CD4-positive, alpha-beta T cell (primary cell): ENCODE results near the gene PAK3. TPM values are rescaled to one million over a fixed set of nuclear protein-coding genes. Genes with fewer than 3 reads are reported as not detected.

Source experiments
- ATAC-seq: fragments of 200-7000 bp; cut with Tn5 transposase; one replicate; pipeline ENCODE4 v1.10.0; 2022; ENCODE audit warnings: mild to moderate bottlenecking; ENCODE audit not compliant: poor library complexity
- CTCF ChIA-PET: fragments of 350-600 bp; sonication (Branson Sonifier 250); formaldehyde crosslinking; loops from one replicate; lab custom pipeline; 2021; ENCODE audit warnings: antibody characterized with exemption, inconsistent platforms; lab: Charles Lee
- POLR2A ChIA-PET: fragments of 350-600 bp; sonication (Branson Sonifier 250); formaldehyde crosslinking; loops from one replicate; lab custom pipeline; 2021; ENCODE audit warnings: antibody characterized with exemption, inconsistent platforms; lab: Charles Lee
- DNase-seq, 14 experiments: peaks; one replicate each; pipeline ENCODE4 v3.0.0-alpha.2; 2013 to 2020; ENCODE audit warnings: mixed read lengths in 2 of 14
- H3K27ac ChIP-seq, 2 donors: one replicate each; pipeline versions ENCODE4 v1.5.1 to v1.7.0; 2013; ENCODE audit warnings: low read length in 2 of 2, low read depth in 1 of 2, mild to moderate bottlenecking in 1 of 2
- H3K27me3 ChIP-seq, 2 experiments: 1 replicate in 1 of 2; 2 replicates in 1 of 2; pipeline versions ENCODE4 v1.6.1 to v1.7.0; 2013; ENCODE audit warnings: low read length in 2 of 2, control low read depth in 1 of 2, mild to moderate bottlenecking in 1 of 2, moderate library complexity in 1 of 2; ENCODE audit not compliant: insufficient read depth in 2 of 2, control insufficient read depth in 1 of 2
- H3K36me3 ChIP-seq: one replicate; pipeline ENCODE4 v1.6.1; 2013; ENCODE audit warnings: low read length, control low read depth; ENCODE audit not compliant: insufficient read depth
- H3K4me1 ChIP-seq: one replicate; pipeline ENCODE4 v1.6.1; 2013; ENCODE audit warnings: low read length, control low read depth; ENCODE audit not compliant: insufficient read depth
- H3K4me3 ChIP-seq: one replicate; pipeline ENCODE4 v1.5.1; 2013; ENCODE audit warnings: mild to moderate bottlenecking, low read length, moderate library complexity
- H3K9me3 ChIP-seq, 2 experiments: 1 replicate in 1 of 2; 2 replicates in 1 of 2; pipeline versions ENCODE4 v1.6.1 to v1.7.0; 2013; ENCODE audit warnings: low read length in 2 of 2, mild to moderate bottlenecking in 2 of 2, control low read depth in 1 of 2, moderate library complexity in 1 of 2; ENCODE audit not compliant: control insufficient read depth in 1 of 2, insufficient read depth in 1 of 2
- H3K27ac Mint-ChIP-seq: one replicate; pipeline ENCODE4 v1.8.0; 2020; ENCODE audit warnings: mixed read lengths
- H3K27me3 Mint-ChIP-seq: one replicate; pipeline ENCODE4 v1.8.0; 2021; ENCODE audit warnings: mixed read lengths
- H3K36me3 Mint-ChIP-seq: one replicate; pipeline ENCODE4 v1.8.0; 2021; ENCODE audit warnings: low read depth, mixed read lengths
- H3K4me1 Mint-ChIP-seq: one replicate; pipeline ENCODE4 v1.8.0; 2021; ENCODE audit warnings: low read depth, mixed read lengths
- H3K4me3 Mint-ChIP-seq: one replicate; pipeline ENCODE4 v1.8.0; 2020; ENCODE audit warnings: mild to moderate bottlenecking, mixed read lengths
- H3K9me3 Mint-ChIP-seq: one replicate; pipeline ENCODE4 v1.8.0; 2020; ENCODE audit warnings: mixed read lengths
- intact Hi-C, 2 experiments: fragments of 100-400 bp; cut with DNase I in 1 of 2; cut with micrococcal nuclease in 1 of 2; formaldehyde crosslinking; loops; one replicate each; pipeline versions ENCODE4 v1.15.1 to v1.9.0; 2023 to 2025; cut with DNase I, micrococcal nuclease
- total RNA-seq, 174 experiments: library from RNA in 2 of 174; stranded (reverse) in 2 of 174; gene quantifications; one replicate each; pipeline ENCODE4 v1.2.3 and lab custom pipeline; 2021 to 2026
- TF ChIP-seq, protein P1 (sequence below): fragments of 200-600 bp; IDR thresholded peaks from one replicate; pipeline ENCODE4 v1.8.0; 2022; ENCODE audit warnings: antibody characterized with exemption, mild to moderate bottlenecking

PAK3 gene
- total RNA-seq, 2 experiments from 2014 or later, result 1.5 to 1.9 TPM

DNA sequence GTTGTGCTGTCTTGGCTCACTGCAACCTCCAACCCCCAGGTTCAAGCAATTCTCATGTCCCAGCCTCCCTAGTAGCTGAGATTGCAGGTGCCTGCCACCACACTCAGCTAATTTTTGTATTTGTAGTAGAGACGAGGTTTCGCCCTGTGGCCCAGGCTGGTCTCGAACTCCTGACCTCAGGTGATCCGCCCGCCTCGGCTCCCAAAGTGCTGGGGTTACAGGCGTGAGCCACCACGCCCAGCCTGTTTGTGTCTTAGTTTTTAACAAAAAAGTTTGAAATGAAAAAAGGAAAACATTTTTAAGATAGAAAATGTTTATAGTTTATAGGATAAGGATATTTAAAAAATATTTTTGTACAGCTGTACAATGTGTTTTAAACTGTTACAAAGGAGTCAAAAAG, 111.9 kb downstream of the PAK3 start:
- no peaks in the 10 kb centered on the region for H3K36me3 Mint-ChIP-seq
- no peaks in the 10 kb centered on the region for H3K36me3 ChIP-seq
- H3K4me3 ChIP-seq, result no peak overlapping the region
- no peaks in the 10 kb centered on the region for H3K4me1 Mint-ChIP-seq
- DNase-seq (no peak), ATAC-seq (no peak)
- no peak overlapping the region for H3K27ac ChIP-seq
- intact Hi-C loops, result no loop called here
- CTCF ChIA-PET, result no interaction called here
- H3K9me3 ChIP-seq, result no peaks in the 10 kb centered on the region
- no peak overlapping the region for H3K27ac Mint-ChIP-seq
- POLR2A ChIA-PET, result no interaction called here
- no peaks in the 10 kb centered on the region for H3K4me1 ChIP-seq
- H3K27me3 Mint-ChIP-seq, result no peaks in the 10 kb centered on the region
- no peaks in the 10 kb centered on the region for H3K27me3 ChIP-seq
- H3K4me3 Mint-ChIP-seq, result no peak overlapping the region
- TF ChIP-seq, protein P1, sequence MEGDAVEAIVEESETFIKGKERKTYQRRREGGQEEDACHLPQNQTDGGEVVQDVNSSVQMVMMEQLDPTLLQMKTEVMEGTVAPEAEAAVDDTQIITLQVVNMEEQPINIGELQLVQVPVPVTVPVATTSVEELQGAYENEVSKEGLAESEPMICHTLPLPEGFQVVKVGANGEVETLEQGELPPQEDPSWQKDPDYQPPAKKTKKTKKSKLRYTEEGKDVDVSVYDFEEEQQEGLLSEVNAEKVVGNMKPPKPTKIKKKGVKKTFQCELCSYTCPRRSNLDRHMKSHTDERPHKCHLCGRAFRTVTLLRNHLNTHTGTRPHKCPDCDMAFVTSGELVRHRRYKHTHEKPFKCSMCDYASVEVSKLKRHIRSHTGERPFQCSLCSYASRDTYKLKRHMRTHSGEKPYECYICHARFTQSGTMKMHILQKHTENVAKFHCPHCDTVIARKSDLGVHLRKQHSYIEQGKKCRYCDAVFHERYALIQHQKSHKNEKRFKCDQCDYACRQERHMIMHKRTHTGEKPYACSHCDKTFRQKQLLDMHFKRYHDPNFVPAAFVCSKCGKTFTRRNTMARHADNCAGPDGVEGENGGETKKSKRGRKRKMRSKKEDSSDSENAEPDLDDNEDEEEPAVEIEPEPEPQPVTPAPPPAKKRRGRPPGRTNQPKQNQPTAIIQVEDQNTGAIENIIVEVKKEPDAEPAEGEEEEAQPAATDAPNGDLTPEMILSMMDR, result no peak
- H3K9me3 Mint-ChIP-seq, result no peaks in the 10 kb centered on the region

GRCh38 chrX:111216293-111216801, 120.4 kb downstream of the PAK3 start:
- POLR2A ChIA-PET, result no interaction called here
- H3K27ac ChIP-seq, result no peak overlapping the region

GRCh38 chrX:111244235-111244750, 148.3 kb downstream of the PAK3 start:
- DNase-seq (peak in 3 of 14 experiments; percentile 3 to 11 (median 10)), ATAC-seq (no peak)
- TF ChIP-seq, protein P1, result no peak
- Mint-ChIP-seq H3K4me3 (no peak overlapping the region), H3K27ac (no peak overlapping the region), H3K9me3 (no peaks in the 10 kb centered on the region), H3K27me3 (peaks cover 3% of the 10 kb centered on the region), H3K36me3 (no peaks in the 10 kb centered on the region), H3K4me1 (no peaks in the 10 kb centered on the region)
- no peaks in the 10 kb centered on the region for H3K4me1 ChIP-seq
- H3K4me3 ChIP-seq, result no peak overlapping the region
- no peaks in the 10 kb centered on the region for H3K9me3 ChIP-seq
- CTCF ChIA-PET, result interaction anchor here (1.0 kb wide), 1 partner anchor 27 kb away, joined by 3 read pairs; no protein-coding TSS in a partner anchor
- intact Hi-C loops, result loop anchor here (10.0 kb wide), 2 partner anchors 249 to 789 kb away; no protein-coding TSS in a partner anchor
- POLR2A ChIA-PET, result no interaction called here
- H3K27ac ChIP-seq, result no peak overlapping the region
- no peaks in the 10 kb centered on the region for H3K36me3 ChIP-seq
- no peaks in the 10 kb centered on the region for H3K27me3 ChIP-seq

More at GRCh38 chrX:111216293-111216801, 120.4 kb downstream of the PAK3 start:
- ATAC-seq (no peak), DNase-seq (no peak)
- H3K4me1 ChIP-seq, result no peaks in the 10 kb centered on the region
- CTCF ChIA-PET, result no interaction called here
- Mint-ChIP-seq H3K9me3 (no peaks in the 10 kb centered on the region), H3K4me3 (no peak overlapping the region), H3K27ac (no peak overlapping the region), H3K36me3 (no peaks in the 10 kb centered on the region), H3K4me1 (no peaks in the 10 kb centered on the region), H3K27me3 (no peaks in the 10 kb centered on the region)
- H3K36me3 ChIP-seq, result no peaks in the 10 kb centered on the region
- no peaks in the 10 kb centered on the region for H3K27me3 ChIP-seq
- TF ChIP-seq, protein P1, result no peak
- no peaks in the 10 kb centered on the region for H3K9me3 ChIP-seq
- no peak overlapping the region for H3K4me3 ChIP-seq
- intact Hi-C loops, result no loop called here
